Lung (tissue), 12 donors: ENCODE results near the gene MMP14. TPM values are rescaled to one million over a fixed set of nuclear protein-coding genes. Genes with fewer than 3 reads are reported as not detected.
A peak's percentile ranks its signal among the peaks of the same experiment; 100 is the strongest.

Experiments
- ATAC-seq: fragments of 200-7000 bp; cut with Tn5 transposase; one replicate; pipeline ENCODE4 v1.9.1; 2020; ENCODE audit warnings: moderate number of reproducible peaks; ENCODE audit not compliant: insufficient read depth, low FRiP score
- DNase-seq, 3 donors: peaks; one replicate each; pipeline ENCODE4 v3.0.0-alpha.2; 2013 to 2017
- H3K27ac ChIP-seq, 2 donors: one replicate each; pipeline ENCODE4 v1.5.1; 2013; ENCODE audit warnings: mild to moderate bottlenecking in 2 of 2, moderate library complexity in 2 of 2, control low read depth in 1 of 2, inconsistent platforms in 1 of 2, low read depth in 1 of 2, low read length in 1 of 2
- H3K27me3 ChIP-seq, 3 donors: one replicate each; pipeline ENCODE4 v1.5.1; 2013; ENCODE audit warnings: low read length in 2 of 3; ENCODE audit not compliant: control insufficient read depth in 3 of 3, insufficient read depth in 3 of 3
- H3K36me3 ChIP-seq, 4 donors: one replicate each; pipeline ENCODE4 v1.5.1; 2013; ENCODE audit warnings: low read length in 4 of 4, mild to moderate bottlenecking in 1 of 4, moderate library complexity in 1 of 4; ENCODE audit not compliant: control insufficient read depth in 4 of 4, insufficient read depth in 4 of 4
- H3K4me1 ChIP-seq, 5 donors: one replicate each; pipeline ENCODE4 v1.5.1; 2013; ENCODE audit warnings: low read length in 5 of 5, mild to moderate bottlenecking in 2 of 5, moderate library complexity in 1 of 5; ENCODE audit not compliant: control insufficient read depth in 5 of 5, insufficient read depth in 5 of 5
- H3K4me3 ChIP-seq: one replicate; pipeline ENCODE4 v1.5.1; 2013; ENCODE audit warnings: mild to moderate bottlenecking, control low read depth, moderate library complexity
- H3K9ac ChIP-seq, 2 donors: one replicate each; pipeline ENCODE4 v1.5.1; 2013; ENCODE audit warnings: low read length in 2 of 2, control low read depth in 1 of 2; ENCODE audit not compliant: insufficient read depth in 1 of 2
- H3K9me3 ChIP-seq, 4 donors: one replicate each; pipeline ENCODE4 v1.5.1; 2013; ENCODE audit warnings: low read length in 3 of 4, mild to moderate bottlenecking in 1 of 4, moderate library complexity in 1 of 4; ENCODE audit not compliant: control insufficient read depth in 4 of 4, insufficient read depth in 3 of 4
- CTCF ChIP-seq: IDR thresholded peaks from 2 replicates; pipeline ENCODE4 v1.5.1; 2012; ENCODE audit warnings: mild to moderate bottlenecking; ENCODE audit errors: control extremely low read depth, extremely low read depth
- WGBS, 2 donors: extraction: QIAGEN DNeasy Blood & Tissue Kit; methylation state at CpG; one replicate each; pipeline ENCODE4 v1.1.7; 2013; 5-methylcytosine and 5-hydroxymethylcytosine counted together
- polyA plus RNA-seq, 2 donors: library from polyadenylated mRNA; stranded (reverse); fragments of 200-250 nt; gene quantifications; one replicate each; pipeline ENCODE4 v1.2.1, GENCODE V29; 2013
- total RNA-seq, 2 donors: library from RNA; depleted of rRNA in 1 of 2; stranded (reverse); fragments of >200 nt in 1 of 2; gene quantifications; one replicate each; pipeline ENCODE4 v1.2.1, GENCODE V29; 2014 to 2021
- donor health status: control.
- donor health status: control.
- donor health status: Bipolar disorder and iron deficiency.
- donor health status: healthy.
- donor health status: DM: yes; HTN: yes; CAD: no.

Gene MMP14
- total and polyA plus RNA-seq, 4 donors = 121 to 162 (median 135) TPM

- Histone ChIP-seq H3K9ac (no peak overlapping the region), H3K9me3 (no peaks in the 10 kb centered on the region), H3K36me3 (peaks cover 12 to 55% (median 29%) of the 10 kb centered on the region in 4 donors), H3K4me3 (no peak overlapping the region), H3K27me3 (no peaks in the 10 kb centered on the region), H3K27ac (no peak overlapping the region), H3K4me1 (peaks cover 0 to 12% (median 8%) of the 10 kb centered on the region in 5 donors)
- no peak for DNase-seq
- 79 to 81% methylated on average over 8 of the region's 8 CpGs for WGBS, 2 donors
- TF ChIP-seq CTCF = no peak
- no peak for ATAC-seq
Observed at GRCh38 chr14:22878271-22879246, 42.2 kb downstream of the MMP14 start.

- no peak overlapping the region for H3K9ac ChIP-seq
- peaks cover 3 to 25% (median 10%) of the 10 kb centered on the region in 4 donors for H3K36me3 ChIP-seq
- H3K4me3 ChIP-seq = no peak overlapping the region
- ATAC-seq (no peak), DNase-seq (no peak)
- H3K9me3 ChIP-seq = no peaks in the 10 kb centered on the region
- TF ChIP-seq CTCF = no peak
- WGBS, 2 donors = 30 to 42% methylated on average over 7 of the region's 7 CpGs
- H3K27me3 ChIP-seq = no peaks in the 10 kb centered on the region
- peaks cover 0 to 16% (median 9%) of the 10 kb centered on the region in 5 donors for H3K4me1 ChIP-seq
- H3K27ac ChIP-seq = no peak overlapping the region
Observed at GRCh38 chr14:22882064-22882463, 45.7 kb downstream of the MMP14 start.

DNA sequence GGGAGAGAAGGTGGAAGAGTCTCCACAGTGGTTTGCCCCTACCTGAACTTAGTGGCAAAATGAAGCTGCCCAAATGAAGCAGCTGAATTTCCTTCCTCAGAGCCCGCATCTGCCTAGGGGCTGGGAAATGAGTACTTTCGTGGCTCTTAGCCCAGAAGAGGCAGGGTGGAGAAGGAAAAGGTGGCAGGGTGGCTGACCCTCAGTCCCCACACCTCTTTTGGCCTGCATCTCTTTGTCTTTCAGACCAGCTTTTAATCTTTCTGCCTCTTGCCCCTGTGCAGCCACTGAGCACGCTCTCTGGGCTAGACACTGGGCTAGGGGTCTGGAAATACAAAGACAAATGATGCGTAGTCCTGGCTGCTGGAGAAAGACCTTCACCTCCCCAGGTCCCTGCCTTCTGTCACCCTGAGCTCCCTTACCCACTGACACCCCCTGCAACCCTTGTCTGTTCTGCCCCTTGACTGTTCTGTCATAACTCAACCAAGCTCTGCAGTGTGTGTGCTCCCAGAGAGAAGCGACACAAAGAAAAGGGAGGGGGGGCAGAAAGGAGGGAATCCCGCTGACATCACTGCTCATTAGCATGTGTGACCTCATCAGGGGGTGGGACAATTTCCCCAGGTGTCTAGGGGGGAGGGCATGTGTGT is 46.3 kb downstream of the MMP14 start:
- Histone ChIP-seq H3K27me3 (no peaks in the 10 kb centered on the region), H3K4me3 (no peak overlapping the region), H3K9ac (peak overlapping the region in 1 of 2 donors; percentile 11), H3K9me3 (no peaks in the 10 kb centered on the region), H3K36me3 (peaks cover 0 to 19% (median 7%) of the 10 kb centered on the region in 4 donors), H3K4me1 (peaks cover 0 to 21% (median 9%) of the 10 kb centered on the region in 5 donors), H3K27ac (no peak overlapping the region)
- no peak for TF ChIP-seq CTCF
- 24 to 44% methylated on average over 6 of the region's 6 CpGs for WGBS, 2 donors
- peak; percentile 72 to 75 (median 73) for DNase-seq
- ATAC-seq = no peak
